GM18861 (cell line): ENCODE results near the gene KLHL29.
A peak's percentile ranks its signal among the peaks of the same experiment; 100 is the strongest.

Experiments used
- ATAC-seq: cut with Tn5 transposase; IDR thresholded peaks from one replicate; pipeline ENCODE4 v1.9.1; 2021; ENCODE audit not compliant: unreplicated experiment

The KLHL29 gene

GRCh38 chr2:23446916-23447315 is 61.9 kb downstream of the KLHL29 start:
- no peak for ATAC-seq

- no peak for ATAC-seq
These were observed 62.4 kb downstream of the KLHL29 start for GRCh38 chr2:23447405-23447804.

GRCh38 chr2:23448906-23449305 is 63.9 kb downstream of the KLHL29 start:
- ATAC-seq = no peak

- ATAC-seq = peak; percentile 87
These were observed 64.4 kb downstream of the KLHL29 start for GRCh38 chr2:23449413-23449812.

GRCh38 chr2:23449831-23450331 is 64.9 kb downstream of the KLHL29 start:
- ATAC-seq = no peak

- ATAC-seq = no peak
These were observed 67.4 kb downstream of the KLHL29 start for GRCh38 chr2:23452372-23452771.

GRCh38 chr2:23452853-23453420 is 68.0 kb downstream of the KLHL29 start:
- peak; percentile 31 for ATAC-seq

- no peak for ATAC-seq
These were observed 68.5 kb downstream of the KLHL29 start for GRCh38 chr2:23453432-23453831.

GRCh38 chr2:23453836-23454460 is 69.0 kb downstream of the KLHL29 start:
- no peak for ATAC-seq

GRCh38 chr2:23454501-23455120 is 69.6 kb downstream of the KLHL29 start:
- no peak for ATAC-seq

GRCh38 chr2:23456396-23456795 is 71.4 kb downstream of the KLHL29 start:
- ATAC-seq = no peak

GRCh38 chr2:23456881-23457760 is 72.1 kb downstream of the KLHL29 start:
- ATAC-seq = no peak

- no peak for ATAC-seq
These were observed 73.2 kb downstream of the KLHL29 start for GRCh38 chr2:23457990-23458682.

- no peak for ATAC-seq
These were observed 74.1 kb downstream of the KLHL29 start for GRCh38 chr2:23459032-23459431.

- ATAC-seq = peak; percentile 56
These were observed 75.2 kb downstream of the KLHL29 start for GRCh38 chr2:23460228-23460627.

GRCh38 chr2:23460993-23461392 is 76.0 kb downstream of the KLHL29 start:
- no peak for ATAC-seq

GRCh38 chr2:23464156-23464555 is 79.2 kb downstream of the KLHL29 start:
- ATAC-seq = no peak

- no peak for ATAC-seq
These were observed 80.0 kb downstream of the KLHL29 start for GRCh38 chr2:23464905-23465537.

GRCh38 chr2:23465936-23466335 is 81.0 kb downstream of the KLHL29 start:
- ATAC-seq = no peak

- no peak for ATAC-seq
These were observed 82.6 kb downstream of the KLHL29 start for GRCh38 chr2:23467618-23468017.
